ENCODE data around the gene TRPV4. TPM values are rescaled to one million over a fixed set of nuclear protein-coding genes. Genes with fewer than 3 reads are reported as not detected.

Gene TRPV4
- total RNA-seq, 1 experiment from 2014 or later, result 2.4 TPM

DNA sequence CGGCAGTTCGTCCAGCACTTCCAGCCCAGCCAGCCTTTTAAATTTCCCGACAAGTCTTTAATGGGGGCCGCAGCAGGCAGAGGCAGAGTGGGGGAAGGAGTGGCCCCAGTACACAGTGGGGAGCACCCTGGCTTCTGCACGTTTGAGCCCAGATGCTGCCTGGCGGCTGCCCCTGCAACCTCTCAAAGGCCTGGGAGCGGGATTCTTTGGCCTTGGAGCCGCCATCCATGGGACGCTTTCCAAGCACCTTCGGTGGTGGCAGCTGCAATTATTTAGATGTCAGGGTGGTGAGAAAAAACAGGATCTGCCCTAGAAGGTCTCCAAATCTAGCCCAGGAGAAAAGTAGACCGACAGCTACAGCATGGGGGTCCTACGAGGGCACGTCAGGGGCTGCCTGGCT, 73.6 kb downstream of the TRPV4 start:
- no peak overlapping the region for H3K4me2 ChIP-seq (ENCODE audit: low read length)
- no peak for TF ChIP-seq EZH2 (IDR thresholded peaks at IDR 0.05; ENCODE audit: low read length, unreplicated experiment)
- no peak for TF ChIP-seq EZH2phosphoT487 (IDR thresholded peaks at IDR 0.05; ENCODE audit: borderline replicate concordance, low read length)
- TF ChIP-seq, protein P1, sequence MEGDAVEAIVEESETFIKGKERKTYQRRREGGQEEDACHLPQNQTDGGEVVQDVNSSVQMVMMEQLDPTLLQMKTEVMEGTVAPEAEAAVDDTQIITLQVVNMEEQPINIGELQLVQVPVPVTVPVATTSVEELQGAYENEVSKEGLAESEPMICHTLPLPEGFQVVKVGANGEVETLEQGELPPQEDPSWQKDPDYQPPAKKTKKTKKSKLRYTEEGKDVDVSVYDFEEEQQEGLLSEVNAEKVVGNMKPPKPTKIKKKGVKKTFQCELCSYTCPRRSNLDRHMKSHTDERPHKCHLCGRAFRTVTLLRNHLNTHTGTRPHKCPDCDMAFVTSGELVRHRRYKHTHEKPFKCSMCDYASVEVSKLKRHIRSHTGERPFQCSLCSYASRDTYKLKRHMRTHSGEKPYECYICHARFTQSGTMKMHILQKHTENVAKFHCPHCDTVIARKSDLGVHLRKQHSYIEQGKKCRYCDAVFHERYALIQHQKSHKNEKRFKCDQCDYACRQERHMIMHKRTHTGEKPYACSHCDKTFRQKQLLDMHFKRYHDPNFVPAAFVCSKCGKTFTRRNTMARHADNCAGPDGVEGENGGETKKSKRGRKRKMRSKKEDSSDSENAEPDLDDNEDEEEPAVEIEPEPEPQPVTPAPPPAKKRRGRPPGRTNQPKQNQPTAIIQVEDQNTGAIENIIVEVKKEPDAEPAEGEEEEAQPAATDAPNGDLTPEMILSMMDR (conservative IDR thresholded peaks at IDR 0.05; ENCODE audit: low read depth, low read length), result no peak
- BruUV-seq (replicated peaks), result no TSS peak
- H3K4me1 ChIP-seq (ENCODE audit: insufficient read depth, low read length), result peaks cover 6% of the 10 kb centered on the region
- H2AFZ ChIP-seq (ENCODE audit: low read length), result no peak overlapping the region
- H3K36me3 ChIP-seq (ENCODE audit: low read depth, low read length), result peaks cover 7% of the 10 kb centered on the region; the same call in 1 of the 2 replicates
- H4K20me1 ChIP-seq (ENCODE audit: low read length), result no peaks in the 10 kb centered on the region
- POLR2A ChIA-PET (ENCODE audit: unreplicated experiment), result no interaction called here
- intact Hi-C loops (cut with micrococcal nuclease), result no loop called here
- no peak overlapping the region for H3K4me3 ChIP-seq (ENCODE audit: low read length)
- H3K79me2 ChIP-seq (ENCODE audit: low read length), result no peaks in the 10 kb centered on the region
- H3K9me2 ChIP-seq (replicated peaks; ENCODE audit: low read length), result no peaks in the 10 kb centered on the region
- peaks cover 13% of the 10 kb centered on the region for H3K9me3 ChIP-seq (ENCODE audit: low read length)
- H3F3A ChIP-seq (ENCODE audit: low read length, unreplicated experiment), result no peaks in the 10 kb centered on the region
- H3K27ac ChIP-seq (ENCODE audit: low read length), result no peak overlapping the region
- CTCF ChIA-PET, result no interaction called here
- no peaks in the 10 kb centered on the region for H3K27me3 ChIP-seq (ENCODE audit: low read length)
- no peak overlapping the region for H3K9ac ChIP-seq (ENCODE audit: low read length)
- no peak for DNase-seq
- ATAC-seq, result no peak

DNA sequence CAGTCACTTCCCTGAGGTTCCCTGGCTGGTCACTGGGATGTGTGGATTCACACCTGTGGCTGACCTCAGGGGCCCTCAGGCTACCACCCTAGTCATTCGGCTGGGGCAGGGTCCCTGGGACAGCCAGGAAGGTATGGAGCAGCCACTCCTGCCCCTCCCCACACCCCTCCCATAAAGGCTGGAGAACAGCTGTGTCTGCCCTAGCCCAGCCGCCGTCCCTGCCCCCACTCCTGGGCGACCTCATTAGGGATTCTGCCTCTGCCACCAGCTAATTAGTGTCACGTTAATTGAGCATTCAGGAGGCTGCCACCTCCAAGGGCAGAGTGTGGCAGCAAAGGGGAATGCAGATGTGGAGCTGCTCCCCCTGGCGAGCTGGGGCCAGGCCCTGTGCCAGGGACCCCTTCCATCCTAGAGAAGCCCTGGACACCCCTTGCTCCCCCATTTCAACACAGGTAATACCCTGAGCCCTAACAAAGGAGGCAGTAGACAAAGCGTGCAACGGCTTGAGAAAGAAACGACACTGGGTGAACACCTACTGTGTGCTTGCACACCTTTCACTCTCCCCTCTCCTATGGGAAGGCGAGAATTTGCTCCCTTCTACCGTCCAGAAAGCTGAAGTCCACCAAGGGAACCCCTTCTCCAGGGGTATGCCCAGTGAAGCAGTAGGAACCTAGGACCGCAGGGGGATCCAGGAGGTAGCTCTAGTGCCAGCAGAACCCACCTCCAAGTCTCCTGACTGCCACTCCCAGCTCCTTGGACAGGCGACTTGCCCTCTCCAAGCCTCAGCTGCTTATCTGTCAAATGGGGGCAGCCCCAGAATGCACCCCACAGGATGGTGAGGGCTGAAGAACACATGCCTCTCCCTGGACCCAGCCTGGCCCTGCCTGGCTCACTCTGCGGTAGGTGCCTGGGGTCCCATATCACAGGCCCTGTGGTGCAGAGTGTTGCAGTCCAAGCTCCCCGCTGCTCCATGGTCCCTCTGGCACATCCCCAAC, 74.5 kb downstream of the TRPV4 start:
- no peak for TF ChIP-seq EZH2 (IDR thresholded peaks at IDR 0.05; ENCODE audit: low read length, unreplicated experiment)
- TF ChIP-seq, protein P1 (conservative IDR thresholded peaks at IDR 0.05; ENCODE audit: low read depth, low read length), result no peak
- TF ChIP-seq EZH2phosphoT487 (IDR thresholded peaks at IDR 0.05; ENCODE audit: borderline replicate concordance, low read length), result no peak
- H4K20me1 ChIP-seq (ENCODE audit: low read length), result no peaks in the 10 kb centered on the region
- no peaks in the 10 kb centered on the region for H3K27me3 ChIP-seq (ENCODE audit: low read length)
- intact Hi-C loops (cut with micrococcal nuclease), result no loop called here
- H2AFZ ChIP-seq (ENCODE audit: low read length), result no peak overlapping the region
- no peaks in the 10 kb centered on the region for H3K9me2 ChIP-seq (replicated peaks; ENCODE audit: low read length)
- peaks cover 6% of the 10 kb centered on the region for H3K4me1 ChIP-seq (ENCODE audit: insufficient read depth, low read length)
- H3K9me3 ChIP-seq (ENCODE audit: low read length), result peaks cover 13% of the 10 kb centered on the region
- no TSS peak for BruUV-seq (replicated peaks)
- no peaks in the 10 kb centered on the region for H3K79me2 ChIP-seq (ENCODE audit: low read length)
- H3K9ac ChIP-seq (ENCODE audit: low read length), result no peak overlapping the region
- no peak overlapping the region for H3K4me2 ChIP-seq (ENCODE audit: low read length)
- no peak overlapping the region for H3K4me3 ChIP-seq (ENCODE audit: low read length)
- POLR2A ChIA-PET (ENCODE audit: unreplicated experiment), result no interaction called here
- ATAC-seq, result no peak
- no peak for DNase-seq
- no peak overlapping the region for H3K27ac ChIP-seq (ENCODE audit: low read length)
- CTCF ChIA-PET, result no interaction called here
- no peaks in the 10 kb centered on the region for H3F3A ChIP-seq (ENCODE audit: low read length, unreplicated experiment)
- H3K36me3 ChIP-seq (ENCODE audit: low read depth, low read length), result peaks cover 7% of the 10 kb centered on the region; the same call in 1 of the 2 replicates

Measured in PC-3 (cell line).